Neural cell (in vitro differentiated cells): ENCODE measurements around the gene LINGO1. TPM values are rescaled to one million over a fixed set of nuclear protein-coding genes. Genes with fewer than 3 reads are reported as not detected.

Source experiments
- H2AFZ ChIP-seq: fragments of 200-600, 300-800 bp; sonication (generic), shearing (Covaris generic); 2 replicates; pipeline ENCODE4 v1.6.0; 2014; ENCODE audit warnings: low read depth, mild to moderate bottlenecking, antibody characterized with exemption, low read length, moderate library complexity
- H3F3A ChIP-seq: fragments of 200-600 bp; shearing (Covaris generic); 2 replicates; pipeline ENCODE4 v1.6.1; 2016; ENCODE audit warnings: mild to moderate bottlenecking, moderate library complexity, mixed read lengths, antibody characterized with exemption, low read length; ENCODE audit not compliant: insufficient read depth, poor library complexity, severe bottlenecking
- H3K27ac ChIP-seq: fragments of 200-600, 300-800 bp; sonication (generic), shearing (Covaris generic); 2 replicates; pipeline ENCODE4 v1.5.1; 2014; ENCODE audit warnings: mild to moderate bottlenecking, low read length, moderate library complexity
- H3K27me3 ChIP-seq: fragments of 300-800, 200-600 bp; sonication (generic), shearing (Covaris generic); 2 replicates; pipeline ENCODE4 v1.6.0; 2014; ENCODE audit warnings: mild to moderate bottlenecking, low read depth, low read length, moderate library complexity; ENCODE audit not compliant: insufficient read depth
- H3K36me3 ChIP-seq: fragments of 300-800, 200-600 bp; sonication (generic), shearing (Covaris generic); 2 replicates; pipeline ENCODE4 v1.5.1; 2014; ENCODE audit warnings: mild to moderate bottlenecking, antibody characterized with exemption, low read length, moderate library complexity; ENCODE audit not compliant: insufficient read depth
- H3K4me2 ChIP-seq: fragments of 300-800, 200-600 bp; sonication (generic), shearing (Covaris generic); 2 replicates; pipeline ENCODE4 v1.6.0; 2014; ENCODE audit warnings: mild to moderate bottlenecking, low read length
- H3K4me3 ChIP-seq: fragments of 300-800, 200-600 bp; sonication (generic), shearing (Covaris generic); 2 replicates; pipeline ENCODE4 v1.5.1; 2014; ENCODE audit warnings: mild to moderate bottlenecking, low read length, moderate library complexity
- H3K79me2 ChIP-seq: fragments of 200-600 bp; shearing (Covaris generic); replicated peaks from 2 replicates; pipeline ENCODE4 v1.6.0; 2014; ENCODE audit warnings: mild to moderate bottlenecking, low read length, moderate library complexity; ENCODE audit not compliant: insufficient read depth
- H3K9ac ChIP-seq: fragments of 300-800, 200-600 bp; sonication (generic), shearing (Covaris generic); 2 replicates; pipeline ENCODE4 v1.6.1; 2016; ENCODE audit warnings: mild to moderate bottlenecking, low read length, mixed read lengths
- H3K9me2 ChIP-seq: fragments of 200-600 bp; shearing (Covaris generic); 2 replicates; pipeline ENCODE4 v1.6.1; 2016; ENCODE audit warnings: mild to moderate bottlenecking, low read length, mixed read lengths; ENCODE audit not compliant: insufficient read depth
- H3K9me3 ChIP-seq: fragments of 200-600, 300-800 bp; sonication (generic), shearing (Covaris generic); 2 replicates; pipeline ENCODE4 v1.6.1; 2016; ENCODE audit warnings: mild to moderate bottlenecking, mixed run types, low read length, moderate library complexity, mixed read lengths
- H4K20me1 ChIP-seq: fragments of 200-600 bp; shearing (Covaris generic); 2 replicates; pipeline ENCODE4 v1.6.1; 2016; ENCODE audit warnings: mild to moderate bottlenecking, mixed run types; ENCODE audit not compliant: insufficient read depth
- EP300 ChIP-seq: fragments of 450-650 bp; conservative IDR thresholded peaks from 2 replicates; pipeline ENCODE4 v1.6.1; 2014; ENCODE audit warnings: antibody characterized with exemption, mild to moderate bottlenecking, moderate library complexity; ENCODE audit not compliant: poor library complexity, severe bottlenecking
- EZH2 ChIP-seq: fragments of 200-600, 300-800 bp; shearing (Covaris generic), sonication (generic); IDR thresholded peaks from 2 replicates; pipeline ENCODE4 v1.6.1; 2014; ENCODE audit warnings: antibody characterized with exemption, low read length, borderline replicate concordance, mild to moderate bottlenecking; ENCODE audit not compliant: insufficient read depth, poor library complexity, severe bottlenecking
- MXI1 ChIP-seq: fragments of 450-650 bp; conservative IDR thresholded peaks from 2 replicates; pipeline ENCODE4 v1.6.1; 2014; ENCODE audit warnings: antibody characterized with exemption, mild to moderate bottlenecking; ENCODE audit not compliant: poor library complexity, severe bottlenecking
- POLR2AphosphoS5 ChIP-seq: IDR thresholded peaks from 2 replicates; pipeline ENCODE4 v1.6.1; 2012
- RAD21 ChIP-seq: fragments of 450-650 bp; conservative IDR thresholded peaks from 2 replicates; pipeline ENCODE4 v1.6.1; 2014; ENCODE audit warnings: antibody characterized with exemption, mild to moderate bottlenecking, moderate library complexity
- REST ChIP-seq: IDR thresholded peaks from 2 replicates; pipeline ENCODE4 v1.6.1; 2012; ENCODE audit warnings: borderline replicate concordance
- SMC3 ChIP-seq: fragments of 450-650 bp; conservative IDR thresholded peaks from 2 replicates; pipeline ENCODE4 v1.6.1; 2014; ENCODE audit warnings: antibody characterized with exemption, mild to moderate bottlenecking, moderate library complexity; ENCODE audit not compliant: poor library complexity
- TAF1 ChIP-seq: IDR thresholded peaks from 2 replicates; pipeline ENCODE4 v1.6.1; 2012; ENCODE audit warnings: low read depth
- polyA plus RNA-seq: library from polyadenylated mRNA; depleted of rRNA; stranded (reverse); fragments of >200 nt; gene quantifications from 2 replicates; pipeline ENCODE4 v1.2.3, GENCODE V29; 2014
- TF ChIP-seq, protein P1 (sequence below): fragments of 450-650 bp; IDR thresholded peaks from 2 replicates; pipeline ENCODE4 v1.5.1; 2014; ENCODE audit warnings: antibody characterized with exemption, mild to moderate bottlenecking, moderate library complexity; ENCODE audit not compliant: poor library complexity, severe bottlenecking

LINGO1 gene
- polyA plus RNA-seq, 1 donor from 2014 or later = 34.4 TPM

DNA sequence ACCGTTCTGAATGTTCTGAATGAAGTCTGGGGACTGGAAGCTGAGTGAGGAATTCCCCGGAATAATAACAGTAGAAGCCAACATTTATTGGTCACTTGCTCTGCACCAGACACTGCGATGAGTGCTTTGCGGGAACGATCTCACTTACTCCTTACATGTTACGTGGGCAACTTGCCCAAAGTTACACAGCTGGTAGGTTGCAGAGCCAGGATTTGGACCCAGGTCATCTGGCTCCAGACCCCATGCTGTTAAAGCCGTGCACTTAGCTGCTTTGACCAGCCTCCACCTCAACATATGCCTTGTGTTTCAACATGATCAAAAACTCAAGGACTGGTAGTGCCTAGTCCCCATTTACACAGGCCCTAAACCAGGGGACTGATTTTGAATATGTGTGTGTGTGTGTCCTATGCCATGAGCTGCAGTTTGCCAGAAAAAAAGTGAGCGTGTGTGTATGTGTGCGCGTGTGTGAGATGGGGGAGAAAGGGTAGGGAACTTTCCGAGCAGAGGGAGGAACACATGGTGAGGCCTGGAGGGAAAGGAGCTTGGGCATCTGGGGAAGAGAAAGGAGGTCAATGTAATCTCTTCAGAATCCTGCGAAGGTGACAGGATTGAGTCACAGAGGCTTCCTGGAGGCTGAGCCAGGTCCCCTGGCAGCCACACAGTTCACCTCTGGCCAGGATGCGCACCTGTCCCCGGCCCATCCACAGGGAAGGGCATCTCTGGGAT lies 28.9 kb downstream of the LINGO1 start:
- no peak overlapping the region for H2AFZ ChIP-seq
- peaks cover 4% of the 10 kb centered on the region for H3F3A ChIP-seq
- H3K9ac ChIP-seq = peak overlapping the region; percentile 42
- H3K4me2 ChIP-seq = no peak overlapping the region
- H4K20me1 ChIP-seq = no peaks in the 10 kb centered on the region
- H3K9me3 ChIP-seq = no peaks in the 10 kb centered on the region
- no peak for TF ChIP-seq REST
- TF ChIP-seq RAD21 = no peak
- no peak for TF ChIP-seq MXI1
- no peak for TF ChIP-seq SMC3
- TF ChIP-seq POLR2AphosphoS5 = no peak
- TF ChIP-seq EP300 = no peak
- TF ChIP-seq, protein P1, sequence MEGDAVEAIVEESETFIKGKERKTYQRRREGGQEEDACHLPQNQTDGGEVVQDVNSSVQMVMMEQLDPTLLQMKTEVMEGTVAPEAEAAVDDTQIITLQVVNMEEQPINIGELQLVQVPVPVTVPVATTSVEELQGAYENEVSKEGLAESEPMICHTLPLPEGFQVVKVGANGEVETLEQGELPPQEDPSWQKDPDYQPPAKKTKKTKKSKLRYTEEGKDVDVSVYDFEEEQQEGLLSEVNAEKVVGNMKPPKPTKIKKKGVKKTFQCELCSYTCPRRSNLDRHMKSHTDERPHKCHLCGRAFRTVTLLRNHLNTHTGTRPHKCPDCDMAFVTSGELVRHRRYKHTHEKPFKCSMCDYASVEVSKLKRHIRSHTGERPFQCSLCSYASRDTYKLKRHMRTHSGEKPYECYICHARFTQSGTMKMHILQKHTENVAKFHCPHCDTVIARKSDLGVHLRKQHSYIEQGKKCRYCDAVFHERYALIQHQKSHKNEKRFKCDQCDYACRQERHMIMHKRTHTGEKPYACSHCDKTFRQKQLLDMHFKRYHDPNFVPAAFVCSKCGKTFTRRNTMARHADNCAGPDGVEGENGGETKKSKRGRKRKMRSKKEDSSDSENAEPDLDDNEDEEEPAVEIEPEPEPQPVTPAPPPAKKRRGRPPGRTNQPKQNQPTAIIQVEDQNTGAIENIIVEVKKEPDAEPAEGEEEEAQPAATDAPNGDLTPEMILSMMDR = no peak
- no peak for TF ChIP-seq TAF1
- TF ChIP-seq EZH2 = no peak
- no peaks in the 10 kb centered on the region for H3K9me2 ChIP-seq
- H3K4me3 ChIP-seq = peak overlapping the region; percentile 52
- H3K36me3 ChIP-seq = no peaks in the 10 kb centered on the region
- H3K27me3 ChIP-seq = no peaks in the 10 kb centered on the region
- no peaks in the 10 kb centered on the region for H3K79me2 ChIP-seq
- H3K27ac ChIP-seq = peak overlapping the region; percentile 39

GRCh38 chr15:77602800-77603199 lies 29.9 kb downstream of the LINGO1 start:
- no peaks in the 10 kb centered on the region for H3K9me3 ChIP-seq
- no peak for TF ChIP-seq EZH2
- no peak for TF ChIP-seq EP300
- TF ChIP-seq, protein P1 = no peak
- TF ChIP-seq MXI1 = no peak
- TF ChIP-seq TAF1 = no peak
- TF ChIP-seq SMC3 = no peak
- TF ChIP-seq REST = no peak
- TF ChIP-seq POLR2AphosphoS5 = no peak
- TF ChIP-seq RAD21 = no peak

More at GRCh38 chr15:77602800-77603199, 29.9 kb downstream of the LINGO1 start:
- Histone ChIP-seq H3K79me2 (no peaks in the 10 kb centered on the region), H3K27me3 (no peaks in the 10 kb centered on the region), H3K9me2 (no peaks in the 10 kb centered on the region), H3K36me3 (no peaks in the 10 kb centered on the region), H3K4me2 (no peak overlapping the region), H3F3A (peaks cover 4% of the 10 kb centered on the region), H3K9ac (no peak overlapping the region), H3K27ac (no peak overlapping the region), H2AFZ (no peak overlapping the region), H4K20me1 (no peaks in the 10 kb centered on the region), H3K4me3 (no peak overlapping the region)
